Mesendoderm (in vitro differentiated cells): ENCODE measurements around the gene HOXB5.

Source experiments
- DNase-seq: peaks from one replicate; pipeline ENCODE4 v3.0.0; 2013
- H2AK5ac ChIP-seq: 2 replicates; pipeline ENCODE4 v1.6.1; 2013; ENCODE audit warnings: low read length, inconsistent platforms
- H2BK120ac ChIP-seq: 2 replicates; pipeline ENCODE4 v1.6.1; 2013; ENCODE audit warnings: low read depth, mild to moderate bottlenecking, low read length, moderate library complexity, mixed read lengths
- H2BK15ac ChIP-seq: replicated peaks from 2 replicates; pipeline ENCODE4 v1.6.1; 2013; ENCODE audit warnings: low read depth, mild to moderate bottlenecking, moderate library complexity
- H2BK5ac ChIP-seq: 2 replicates; pipeline ENCODE4 v1.6.1; 2013; ENCODE audit warnings: low read length, inconsistent platforms
- H3K18ac ChIP-seq: 2 replicates; pipeline ENCODE4 v1.6.1; 2013; ENCODE audit warnings: mild to moderate bottlenecking, low read length, mixed read lengths
- H3K23ac ChIP-seq: one replicate; pipeline ENCODE4 v1.6.1; 2013; ENCODE audit warnings: low read length
- H3K27ac ChIP-seq: 2 replicates; pipeline ENCODE4 v1.5.1; 2013; ENCODE audit warnings: low read depth, mild to moderate bottlenecking, inconsistent platforms, low read length, moderate library complexity
- H3K27me3 ChIP-seq: 2 replicates; pipeline ENCODE4 v1.6.1; 2013; ENCODE audit warnings: low read length, control low read depth, mild to moderate bottlenecking, inconsistent platforms; ENCODE audit not compliant: insufficient read depth, poor library complexity
- H3K36me3 ChIP-seq: 2 replicates; pipeline ENCODE4 v1.6.1; 2013; ENCODE audit warnings: low read length, inconsistent platforms; ENCODE audit not compliant: control insufficient read depth, insufficient read depth
- H3K4ac ChIP-seq: one replicate; pipeline ENCODE4 v1.6.1; 2013; ENCODE audit warnings: low read depth, mild to moderate bottlenecking, low read length, moderate library complexity
- H3K4me1 ChIP-seq: 2 replicates; pipeline ENCODE4 v1.6.1; 2013; ENCODE audit warnings: low read depth, low read length, inconsistent platforms; ENCODE audit not compliant: control insufficient read depth
- H3K4me2 ChIP-seq: 2 replicates; pipeline ENCODE4 v1.6.1; 2013; ENCODE audit warnings: low read length
- H3K4me3 ChIP-seq: 2 replicates; pipeline ENCODE4 v1.5.1; 2013; ENCODE audit warnings: mild to moderate bottlenecking, low read length
- H3K56ac ChIP-seq: one replicate; pipeline ENCODE4 v1.6.1; 2013; ENCODE audit warnings: low read length
- H3K79me1 ChIP-seq: 2 replicates; pipeline ENCODE4 v1.6.1; 2013; ENCODE audit warnings: low read length, inconsistent platforms
- H3K79me2 ChIP-seq: 2 replicates; pipeline ENCODE4 v1.6.1; 2013; ENCODE audit warnings: mild to moderate bottlenecking, low read length; ENCODE audit not compliant: control insufficient read depth, insufficient read depth
- H3K9ac ChIP-seq: 2 replicates; pipeline ENCODE4 v1.6.1; 2013; ENCODE audit warnings: low read length, inconsistent platforms
- H4K5ac ChIP-seq: one replicate; pipeline ENCODE4 v1.6.1; 2013; ENCODE audit warnings: low read length
- H4K8ac ChIP-seq: one replicate; pipeline ENCODE4 v1.6.1; 2013; ENCODE audit warnings: low read depth, mild to moderate bottlenecking, control low read depth, low read length, moderate library complexity
- WGBS: extraction: QIAGEN DNeasy Blood & Tissue Kit; methylation state at CpG from one replicate; pipeline ENCODE4 v1.1.7; 2013; ENCODE audit warnings: low lambda C conversion rate, missing lambda C conversion rate; ENCODE audit not compliant: insufficient coverage; ENCODE audit errors: extremely low coverage; 5-methylcytosine and 5-hydroxymethylcytosine counted together

HOXB5 gene

DNA sequence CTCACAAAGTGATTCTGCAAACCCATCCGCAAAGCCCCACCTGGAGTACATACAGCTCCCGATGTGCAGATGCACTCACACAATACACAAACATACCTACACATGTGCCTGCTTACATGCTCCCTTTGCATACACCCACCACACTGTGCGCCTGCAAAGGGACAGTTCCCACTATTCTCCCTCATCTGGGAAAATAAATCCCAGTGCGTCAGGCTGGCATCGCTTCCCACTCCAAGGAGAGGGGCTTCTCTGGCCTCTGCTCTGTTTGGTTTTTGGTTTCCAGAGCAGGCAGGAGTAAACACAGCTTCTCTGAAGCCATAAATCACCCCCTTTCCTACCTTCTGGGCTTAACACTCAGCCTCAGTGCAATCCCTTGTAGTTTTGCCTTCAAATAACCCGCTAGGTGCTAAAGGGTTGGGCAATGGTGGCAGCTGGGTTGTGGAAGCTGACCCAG lies 30.2 kb downstream of the HOXB5 start:
- Histone ChIP-seq H3K4ac (no peak overlapping the region), H3K79me1 (no peaks in the 10 kb centered on the region), H3K36me3 (no peaks in the 10 kb centered on the region), H3K18ac (no peak overlapping the region), H3K4me2 (no peak overlapping the region), H3K56ac (no peak overlapping the region), H2BK5ac (no peak overlapping the region), H3K4me1 (peaks cover 5% of the 10 kb centered on the region), H3K9ac (no peak overlapping the region), H4K5ac (no peak overlapping the region), H3K23ac (no peak overlapping the region), H3K4me3 (no peak overlapping the region), H4K8ac (no peak overlapping the region), H2AK5ac (no peak overlapping the region), H2BK120ac (no peak overlapping the region), H3K79me2 (no peaks in the 10 kb centered on the region), H2BK15ac (no peak overlapping the region), H3K27ac (no peak overlapping the region), H3K27me3 (peaks cover 92% of the 10 kb centered on the region)
- no CpG with 5 or more reads among the region's 6 CpGs for WGBS
- DNase-seq: no peak

DNA sequence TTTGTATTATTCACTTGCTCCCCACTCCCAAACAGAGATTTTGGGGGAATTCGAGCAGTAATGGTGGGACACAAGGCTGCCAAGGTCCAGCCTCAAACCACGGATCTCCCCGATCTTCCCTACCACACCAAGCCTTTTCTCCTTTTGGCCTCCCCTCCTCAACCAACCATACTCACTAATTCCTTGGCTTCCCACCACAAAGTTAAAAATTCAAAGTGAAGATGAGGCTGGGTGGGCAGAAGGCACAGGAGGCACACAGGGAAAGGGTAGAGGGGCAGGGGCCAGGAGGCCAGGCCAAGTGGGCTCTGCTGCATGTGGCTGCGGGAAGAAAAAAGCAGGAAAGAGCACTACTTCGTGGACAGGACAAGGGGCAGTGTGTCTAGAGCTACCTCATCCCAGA lies 30.6 kb downstream of the HOXB5 start:
- Histone ChIP-seq H2AK5ac (no peak overlapping the region), H3K4ac (no peak overlapping the region), H3K4me1 (peaks cover 5% of the 10 kb centered on the region), H2BK15ac (no peak overlapping the region), H4K8ac (no peak overlapping the region), H3K27me3 (peaks cover 94% of the 10 kb centered on the region), H3K4me3 (no peak overlapping the region), H3K79me2 (no peaks in the 10 kb centered on the region), H4K5ac (no peak overlapping the region), H3K36me3 (no peaks in the 10 kb centered on the region), H3K9ac (no peak overlapping the region), H3K23ac (no peak overlapping the region), H3K79me1 (no peaks in the 10 kb centered on the region), H3K27ac (no peak overlapping the region), H2BK120ac (no peak overlapping the region), H2BK5ac (no peak overlapping the region), H3K4me2 (no peak overlapping the region), H3K56ac (no peak overlapping the region), H3K18ac (no peak overlapping the region)
- no peak for DNase-seq
- no CpG with 5 or more reads among the region's 5 CpGs for WGBS

DNA sequence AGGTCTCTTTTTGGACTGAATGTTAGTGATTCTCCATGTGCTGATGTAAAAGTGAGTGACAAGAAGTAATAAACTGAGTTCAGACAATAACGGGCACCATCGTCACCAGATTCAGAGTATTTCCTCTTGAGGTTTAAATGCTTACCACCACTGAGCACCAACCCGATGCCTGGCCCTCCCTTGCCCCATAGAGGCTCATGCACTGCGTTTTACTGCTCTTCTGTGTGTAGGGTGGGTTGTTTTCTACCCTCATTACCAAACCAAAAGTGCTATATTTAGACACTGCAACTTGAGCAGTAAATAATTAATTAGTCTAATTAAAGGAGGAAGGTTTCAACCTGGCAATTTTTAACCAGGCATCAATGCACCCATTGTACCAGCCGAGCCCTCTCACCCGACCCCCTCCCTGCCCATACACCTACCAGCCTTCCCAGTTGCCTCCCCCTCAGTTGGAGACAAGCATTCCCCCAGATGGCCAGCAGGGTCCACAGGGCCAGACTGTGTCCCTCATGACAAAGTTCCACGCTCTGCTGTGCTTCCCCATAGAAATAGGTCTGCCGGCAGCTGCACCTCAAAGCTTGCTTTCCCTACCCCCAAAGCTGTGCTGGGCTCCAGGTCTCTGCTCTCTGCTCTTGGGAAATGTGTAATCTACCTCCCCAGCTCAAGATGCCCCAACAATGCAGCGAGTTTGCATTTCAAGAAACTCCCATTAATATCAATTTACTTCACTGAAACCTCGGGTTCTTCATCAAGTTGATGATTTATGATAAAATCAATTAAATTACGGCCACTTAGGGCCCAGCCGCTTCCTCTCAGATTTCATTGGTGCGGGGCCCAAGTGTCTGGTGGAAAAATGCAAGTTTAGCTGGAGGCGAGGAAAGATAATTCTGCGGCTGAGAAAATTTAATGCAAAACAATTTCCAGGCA lies 31.4 kb downstream of the HOXB5 start:
- no peak overlapping the region for H4K8ac ChIP-seq
- no peak overlapping the region for H2BK120ac ChIP-seq
- H3K4me3 ChIP-seq: no peak overlapping the region
- no peak overlapping the region for H3K9ac ChIP-seq
- H3K27ac ChIP-seq: no peak overlapping the region
- H2AK5ac ChIP-seq: no peak overlapping the region
- no peak overlapping the region for H3K56ac ChIP-seq
- H3K79me2 ChIP-seq: no peaks in the 10 kb centered on the region
- H2BK5ac ChIP-seq: no peak overlapping the region
- no peak overlapping the region for H2BK15ac ChIP-seq
- no peak overlapping the region for H3K18ac ChIP-seq
- peaks cover under 1% of the 10 kb centered on the region for H3K4me1 ChIP-seq
- H3K36me3 ChIP-seq: no peaks in the 10 kb centered on the region
- no peak overlapping the region for H3K4me2 ChIP-seq
- no peaks in the 10 kb centered on the region for H3K79me1 ChIP-seq
- no peak overlapping the region for H3K4ac ChIP-seq
- H4K5ac ChIP-seq: no peak overlapping the region
- no CpG with 5 or more reads among the region's 15 CpGs for WGBS
- H3K27me3 ChIP-seq: peaks cover 94% of the 10 kb centered on the region
- no peak overlapping the region for H3K23ac ChIP-seq
- no peak for DNase-seq

DNA sequence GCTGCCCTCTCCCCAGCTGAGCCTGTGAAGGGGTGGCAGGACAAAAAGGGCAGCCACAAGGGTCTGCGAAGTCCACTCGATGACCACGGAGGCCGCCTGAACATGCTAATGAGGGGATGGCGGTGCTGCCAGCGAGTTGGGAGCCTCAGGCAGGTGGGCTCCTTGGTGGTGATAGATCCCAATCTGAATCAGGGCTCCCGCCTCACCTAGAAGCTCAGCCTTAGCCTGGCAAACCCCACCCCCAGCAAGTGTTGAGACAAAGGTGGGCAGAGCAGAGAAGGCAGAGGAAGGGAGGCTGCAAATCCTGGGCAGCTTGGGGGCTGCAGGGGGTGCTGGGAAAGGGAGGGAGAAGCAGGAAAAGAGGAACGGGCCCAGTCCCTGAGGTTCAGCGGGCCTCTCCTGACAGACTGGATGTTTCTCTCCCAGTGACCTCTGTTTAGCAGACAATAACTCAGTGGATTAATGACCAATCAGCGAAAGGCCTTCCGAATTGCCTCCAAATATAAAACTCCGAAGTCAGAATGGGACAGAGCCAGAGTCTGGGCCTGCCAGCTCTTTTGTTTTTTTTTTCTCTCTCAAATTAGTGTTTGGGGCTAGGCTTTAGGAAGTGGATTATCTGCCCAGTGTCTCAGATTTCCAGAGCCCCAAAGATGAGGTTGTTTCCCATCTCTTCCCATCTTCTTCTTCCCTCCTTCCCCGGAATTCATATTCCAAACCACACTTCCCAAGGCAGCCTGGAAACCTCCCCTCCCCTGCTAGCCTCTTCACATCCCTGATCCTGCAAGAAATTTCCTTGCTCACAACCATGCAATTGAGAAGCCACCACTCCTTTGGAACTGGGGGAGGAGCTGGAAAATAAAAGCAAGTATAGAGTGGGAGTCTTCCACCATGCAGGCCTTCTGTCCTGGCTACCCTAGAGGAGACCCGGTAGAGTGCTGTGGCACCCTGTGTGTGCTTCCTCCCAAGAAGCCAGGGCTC lies 33.5 kb downstream of the HOXB5 start:
- Histone ChIP-seq H3K79me1 (no peaks in the 10 kb centered on the region), H3K56ac (no peak overlapping the region), H4K8ac (no peak overlapping the region), H3K27me3 (peaks cover 90% of the 10 kb centered on the region), H2BK15ac (no peak overlapping the region), H2BK120ac (no peak overlapping the region), H4K5ac (no peak overlapping the region), H3K4me2 (no peak overlapping the region), H2BK5ac (no peak overlapping the region), H3K23ac (no peak overlapping the region), H3K36me3 (no peaks in the 10 kb centered on the region), H3K79me2 (no peaks in the 10 kb centered on the region), H3K18ac (no peak overlapping the region), H3K4me3 (no peak overlapping the region), H3K27ac (no peak overlapping the region), H3K4me1 (no peaks in the 10 kb centered on the region), H3K4ac (no peak overlapping the region), H2AK5ac (no peak overlapping the region), H3K9ac (no peak overlapping the region)
- WGBS: no CpG with 5 or more reads among the region's 14 CpGs
- DNase-seq: no peak

DNA sequence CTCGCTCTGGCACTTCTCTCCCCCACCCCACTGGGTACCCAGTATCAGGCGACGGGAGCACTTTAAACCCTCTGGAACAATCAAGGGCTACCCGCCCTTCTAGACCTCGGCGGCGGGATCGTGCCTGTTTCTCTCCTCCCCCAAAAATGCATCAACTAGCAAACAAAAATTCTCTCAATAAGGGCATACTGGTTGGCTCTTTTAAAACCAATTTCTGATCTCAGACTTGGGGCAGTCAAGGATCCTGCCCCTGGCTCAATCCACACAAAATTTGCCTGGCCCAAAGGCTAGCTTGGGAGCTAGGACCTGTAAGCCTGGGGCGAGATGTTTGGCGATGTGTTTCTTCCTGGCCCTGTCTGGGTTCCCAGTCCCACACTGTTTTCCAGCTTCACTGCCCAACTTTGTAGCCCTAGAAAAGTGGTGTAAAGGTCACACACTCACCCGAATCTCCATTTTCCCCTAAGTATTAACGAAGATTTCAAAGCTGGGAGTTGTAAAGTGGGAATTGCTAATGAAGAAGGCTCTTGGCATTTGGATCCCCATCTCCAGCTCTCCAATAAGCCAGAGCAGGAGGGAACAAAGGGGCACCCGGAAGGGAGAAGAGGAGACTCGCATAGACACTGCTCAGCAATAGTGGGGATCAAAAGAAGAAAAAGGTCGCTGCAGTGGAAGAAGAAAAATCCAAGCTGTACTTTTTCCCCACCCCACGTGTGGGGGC lies 34.3 kb downstream of the HOXB5 start:
- no peaks in the 10 kb centered on the region for H3K4me1 ChIP-seq
- no peaks in the 10 kb centered on the region for H3K79me2 ChIP-seq
- H3K18ac ChIP-seq: no peak overlapping the region
- no peak overlapping the region for H2BK5ac ChIP-seq
- no peak overlapping the region for H4K8ac ChIP-seq
- no peak overlapping the region for H3K27ac ChIP-seq
- H2AK5ac ChIP-seq: no peak overlapping the region
- no CpG with 5 or more reads among the region's 16 CpGs for WGBS
- H2BK120ac ChIP-seq: no peak overlapping the region
- no peak overlapping the region for H3K9ac ChIP-seq
- no peaks in the 10 kb centered on the region for H3K79me1 ChIP-seq
- no peak overlapping the region for H2BK15ac ChIP-seq
- peaks cover 90% of the 10 kb centered on the region for H3K27me3 ChIP-seq
- H3K56ac ChIP-seq: no peak overlapping the region
- H3K23ac ChIP-seq: no peak overlapping the region
- no peak overlapping the region for H3K4me3 ChIP-seq
- H3K4me2 ChIP-seq: no peak overlapping the region
- no peak overlapping the region for H4K5ac ChIP-seq
- DNase-seq: no peak
- H3K36me3 ChIP-seq: no peaks in the 10 kb centered on the region
- H3K4ac ChIP-seq: no peak overlapping the region
